ENCODE results near the gene KCND2.
"Not testable (repeated sequence)": the region's sequence is repeated elsewhere in the genome, so short reads cannot be mapped to it uniquely, and the experiment has no call there.

KCND2 gene

GRCh38 chr7:120588862-120589261, 315.9 kb downstream of the KCND2 start:
- DNase-seq = no peak

GRCh38 chr7:120600607-120601006, 327.6 kb downstream of the KCND2 start:
- DNase-seq = no peak

GRCh38 chr7:120603366-120603765, 330.4 kb downstream of the KCND2 start:
- DNase-seq = no peak

- no peak for DNase-seq
Observed at GRCh38 chr7:120609136-120609753, 336.3 kb downstream of the KCND2 start.

- DNase-seq = no peak
Observed at GRCh38 chr7:120611975-120612374, 339.0 kb downstream of the KCND2 start.

GRCh38 chr7:120615703-120616102, 342.7 kb downstream of the KCND2 start:
- DNase-seq = no peak

- no peak for DNase-seq
Observed at GRCh38 chr7:120617275-120617674, 344.3 kb downstream of the KCND2 start.

GRCh38 chr7:120628251-120628650, 355.3 kb downstream of the KCND2 start:
- no peak for DNase-seq

- DNase-seq = no peak
Observed at GRCh38 chr7:120639884-120640283, 366.9 kb downstream of the KCND2 start.

- DNase-seq = no peak
Observed at GRCh38 chr7:120645966-120646365, 373.0 kb downstream of the KCND2 start.

- DNase-seq = no peak
Observed at GRCh38 chr7:120654241-120654640, 381.3 kb downstream of the KCND2 start.

GRCh38 chr7:120658516-120658915, 385.5 kb downstream of the KCND2 start:
- DNase-seq = no peak

GRCh38 chr7:120662291-120662690, 389.3 kb downstream of the KCND2 start:
- no peak for DNase-seq

- no peak for DNase-seq
Observed at GRCh38 chr7:120665068-120665467, 392.1 kb downstream of the KCND2 start.

GRCh38 chr7:120675076-120675475, 402.1 kb downstream of the KCND2 start:
- no peak for DNase-seq

- DNase-seq = no peak
Observed at GRCh38 chr7:120677535-120677934, 404.6 kb downstream of the KCND2 start.

GRCh38 chr7:120680985-120681384, 408.0 kb downstream of the KCND2 start:
- DNase-seq = no peak

GRCh38 chr7:120684463-120684862, 411.5 kb downstream of the KCND2 start:
- no peak for DNase-seq

GRCh38 chr7:120691915-120692314, 418.9 kb downstream of the KCND2 start:
- no peak for DNase-seq

GRCh38 chr7:120695848-120696247, 422.9 kb downstream of the KCND2 start:
- DNase-seq = no peak

- no peak for DNase-seq
Observed at GRCh38 chr7:120700796-120701195, 427.8 kb downstream of the KCND2 start.

- not testable (repeated sequence) for DNase-seq
Observed at GRCh38 chr7:120702408-120702807, 429.4 kb downstream of the KCND2 start.

- DNase-seq = no peak
Observed at GRCh38 chr7:120703585-120704240, 430.7 kb downstream of the KCND2 start.

- DNase-seq = no peak
Observed at GRCh38 chr7:120709252-120709971, 436.4 kb downstream of the KCND2 start.
